ENCODE data around the gene PCDH15. TPM values are rescaled to one million over a fixed set of nuclear protein-coding genes. Genes with fewer than 3 reads are reported as not detected.

Gene PCDH15
- total and polyA plus RNA-seq, 2 of the 8 experiments (the other 6 are each of a cell fraction or from before 2014, with no cell fraction given), result 0.11 TPM; not detected in 1

- ChIA-PET POLR2A (ENCODE audit: partially characterized antibody) (no interaction called here), CTCF (ENCODE audit: partially characterized antibody) (no interaction called here)
- H3K56ac ChIP-seq (replicated peaks; ENCODE audit: insufficient read length, low read depth, low read length), result no peak overlapping the region
- H3K9me3 ChIP-seq (ENCODE audit: insufficient read depth in 2 of 2, low read depth in 1 of 2, low read length in 1 of 2), result no peaks in the 10 kb centered on the region
- H3K79me1 ChIP-seq (ENCODE audit: low read depth, low read length), result no peaks in the 10 kb centered on the region
- no peaks in the 10 kb centered on the region for H3K79me2 ChIP-seq (ENCODE audit: control insufficient read depth in 1 of 2, insufficient read depth in 2 of 2, low read length in 2 of 2)
- H2AK5ac ChIP-seq (ENCODE audit: low read depth, low read length), result no peak overlapping the region
- H2BK20ac ChIP-seq (ENCODE audit: low read length), result no peak overlapping the region
- H3K36me3 ChIP-seq (ENCODE audit: control insufficient read depth in 2 of 4, insufficient read depth in 4 of 4, low read length in 3 of 4), result no peaks in the 10 kb centered on the region
- DNase-seq (ENCODE audit: low read depth in 1 of 2, low spot score in 2 of 2) (no peak), FAIRE-seq (no peak)
- TF ChIP-seq TCF12 (IDR thresholded peaks at IDR 0.05; ENCODE audit: low read depth, low read length), result no peak
- TF ChIP-seq POLR2AphosphoS5 (IDR thresholded peaks at IDR 0.05; ENCODE audit: low read depth, low read length), result no peak
- no peak for TF ChIP-seq CTBP2 (IDR thresholded peaks at IDR 0.05; ENCODE audit: borderline replicate concordance, insufficient read depth, insufficient read length, low read length)
- no peak for TF ChIP-seq HDAC2 (IDR thresholded peaks at IDR 0.05; ENCODE audit: borderline replicate concordance in 1 of 2, low read depth in 2 of 2, low read length in 2 of 2)
- no peak for TF ChIP-seq BRCA1 (IDR thresholded peaks at IDR 0.05; ENCODE audit: low read depth, low read length)
- no peak for TF ChIP-seq PHF8 (conservative IDR thresholded peaks at IDR 0.05; ENCODE audit: low read depth, low read length)
- no peak for TF ChIP-seq BACH1 (IDR thresholded peaks at IDR 0.05; ENCODE audit: low read length)
- TF ChIP-seq SRF (IDR thresholded peaks at IDR 0.05; ENCODE audit: low read depth, low read length), result no peak
- no peak overlapping the region for H3K23ac ChIP-seq (ENCODE audit: insufficient read length)
- H2BK12ac ChIP-seq (ENCODE audit: low read depth, low read length), result no peak overlapping the region
- H3K27ac ChIP-seq (ENCODE audit: low read depth, low read length), result no peak overlapping the region
- H3K4me3 ChIP-seq (ENCODE audit: extremely low read depth in 1 of 4, insufficient read depth in 2 of 4, low read depth in 3 of 4, low read length in 4 of 4), result no peak overlapping the region
- no peaks in the 10 kb centered on the region for H4K20me1 ChIP-seq (replicated peaks in 1 of 2; ENCODE audit: control insufficient read depth in 1 of 2, insufficient read depth in 2 of 2, low read length in 2 of 2)
- H3K27me3 ChIP-seq (replicated peaks in 1 of 4; ENCODE audit: control insufficient read depth in 3 of 4, extremely low read depth in 1 of 4, insufficient read depth in 3 of 4, low read length in 3 of 4), result no peaks in the 10 kb centered on the region
- no peak overlapping the region for H2BK120ac ChIP-seq (replicated peaks; ENCODE audit: low read depth, low read length)
- H3K18ac ChIP-seq (ENCODE audit: extremely low read depth, low read length), result no peak overlapping the region
- H2BK15ac ChIP-seq (ENCODE audit: low read length), result no peak overlapping the region
- H2AFZ ChIP-seq (ENCODE audit: low read length), result no peak overlapping the region
- 90% methylated on average over 1 of the region's 1 CpG; no CpG with 5 or more reads in 1 of the 2 experiments for WGBS, 2 experiments (ENCODE audit: extremely low coverage in 1 of 2, insufficient coverage in 1 of 2, insufficient read length in 1 of 2, insufficient replicate concordance in 2 of 2, low coverage in 1 of 2, low lambda C conversion rate in 2 of 2, missing lambda C conversion rate in 1 of 2)
- no peak overlapping the region for H3K9ac ChIP-seq (replicated peaks in 1 of 4; ENCODE audit: extremely low read depth in 1 of 4, low read depth in 3 of 4, low read length in 3 of 4)
- H3K23me2 ChIP-seq (ENCODE audit: low read depth, low read length), result no peaks in the 10 kb centered on the region
- H3K4me2 ChIP-seq (ENCODE audit: insufficient read depth in 1 of 2, low read depth in 2 of 2, low read length in 2 of 2), result no peak overlapping the region
- H2BK5ac ChIP-seq (ENCODE audit: low read depth, low read length), result no peak overlapping the region
- H4K8ac ChIP-seq (ENCODE audit: extremely low read depth, insufficient read depth, low read length), result no peak overlapping the region
- H3K14ac ChIP-seq (ENCODE audit: insufficient read length), result no peak overlapping the region
- no peak overlapping the region for H3K4ac ChIP-seq (replicated peaks; ENCODE audit: insufficient read length, low read depth, low read length)
- H4K91ac ChIP-seq (replicated peaks; ENCODE audit: insufficient read length, low read length), result no peak overlapping the region
- H4K5ac ChIP-seq (ENCODE audit: insufficient read length, low read depth, low read length), result no peak overlapping the region
- no peaks in the 10 kb centered on the region for H3K4me1 ChIP-seq (replicated peaks in 1 of 4; ENCODE audit: control insufficient read depth in 3 of 4, insufficient read depth in 4 of 4, low read length in 3 of 4)
These were observed 275.2 kb downstream of the PCDH15 start for GRCh38 chr10:54525816-54526215.
